GM12865 (cell line): ENCODE results near the gene OTUD3.
"Not testable (repeated sequence)": the region's sequence is repeated elsewhere in the genome, so short reads cannot be mapped to it uniquely, and the experiment has no call there.

Experiments used
- DNase-seq: peaks from one replicate; pipeline ENCODE4 v3.0.0; 2010; ENCODE audit warnings: low read depth
- H3K4me3 ChIP-seq: 2 replicates; pipeline ENCODE4 v1.5.1; 2011; ENCODE audit warnings: mild to moderate bottlenecking, low read depth, low read length, control low read depth
- CTCF ChIP-seq: IDR thresholded peaks from 2 replicates; pipeline ENCODE4 v1.5.1; 2011; ENCODE audit warnings: low read length, control low read depth, low read depth, inconsistent platforms; ENCODE audit not compliant: insufficient read depth; ENCODE audit errors: missing control alignments

The OTUD3 gene

GRCh38 chr1:19922015-19922688 is 40.0 kb downstream of the OTUD3 start:
- no peak overlapping the region for H3K4me3 ChIP-seq
- no peak for DNase-seq
- no peak for TF ChIP-seq CTCF

GRCh38 chr1:19923137-19923952 is 41.1 kb downstream of the OTUD3 start, which contains the start of gene PLA2G2E:
Gene PLA2G2E, minus strand, starts transcription at chr1:19923617. Its CDS starts 58 bp downstream, at chr1:19923559.
- no peak within 1 kb of the TSS for H3K4me3 ChIP-seq
- DNase-seq: no peak
- TF ChIP-seq CTCF: no peak

DNA sequence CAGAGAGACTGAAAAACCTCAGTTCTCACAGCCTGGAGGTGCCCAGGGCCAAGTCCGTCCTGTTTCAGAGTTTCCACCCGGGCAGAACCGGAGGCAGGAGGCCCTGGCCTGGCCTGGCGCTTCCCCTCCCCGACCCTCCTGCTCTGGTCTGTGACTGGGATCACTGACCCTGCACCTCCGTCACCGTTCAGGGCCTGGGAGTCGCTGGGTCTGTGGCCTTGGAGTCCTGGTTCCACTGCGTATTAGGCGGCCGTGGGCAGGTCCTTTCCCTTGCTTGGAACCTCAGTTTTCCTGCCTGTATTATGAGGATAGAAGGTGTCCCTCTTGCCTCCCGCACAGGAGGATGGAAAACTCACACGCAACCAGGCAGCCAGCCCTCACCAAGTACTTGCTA is 41.8 kb downstream of the OTUD3 start:
- no peak for TF ChIP-seq CTCF
- H3K4me3 ChIP-seq: no peak overlapping the region

DNA sequence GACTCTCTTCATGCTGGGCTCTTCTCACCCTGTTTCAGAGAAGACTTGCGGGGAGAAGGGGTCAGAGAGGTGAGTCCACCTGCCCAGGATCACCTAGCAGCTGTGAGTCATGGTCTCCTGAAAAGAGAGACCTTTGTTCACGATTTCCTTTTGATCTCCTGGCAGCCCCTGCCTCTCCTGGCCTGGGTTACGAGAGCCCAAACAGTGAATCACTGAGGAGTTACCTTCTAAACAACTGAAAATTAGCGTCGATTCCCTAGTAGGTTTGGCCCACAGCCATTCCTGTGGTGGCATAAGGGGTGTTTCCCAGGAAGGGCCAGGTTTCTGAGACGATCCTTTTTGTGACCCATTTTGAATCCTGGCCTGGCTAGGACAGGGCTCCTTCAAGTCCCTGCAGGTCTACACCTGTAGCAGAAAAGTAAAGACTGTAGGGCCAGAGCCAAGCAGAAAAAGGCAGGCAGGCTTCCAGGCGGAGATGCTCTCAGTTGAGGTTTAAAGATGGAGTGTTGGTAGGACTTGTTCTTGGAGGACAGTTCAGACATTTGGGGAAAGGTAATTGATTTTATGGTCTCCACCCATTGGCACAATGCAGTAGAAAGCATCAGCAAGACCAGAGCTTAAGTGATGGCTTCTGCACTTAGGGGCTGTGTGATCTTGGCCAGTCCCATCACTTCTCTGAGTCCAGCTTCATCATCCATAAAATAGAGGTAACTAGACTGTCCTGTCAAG is 43.3 kb downstream of the OTUD3 start:
- H3K4me3 ChIP-seq: no peak overlapping the region
- no peak for TF ChIP-seq CTCF
- no peak for DNase-seq

More for the DNA sequence above, 41.8 kb downstream of the OTUD3 start:
- DNase-seq: no peak

GRCh38 chr1:19926296-19927129 is 44.3 kb downstream of the OTUD3 start:
- no peak for DNase-seq
- TF ChIP-seq CTCF: no peak
- no peak overlapping the region for H3K4me3 ChIP-seq

DNA sequence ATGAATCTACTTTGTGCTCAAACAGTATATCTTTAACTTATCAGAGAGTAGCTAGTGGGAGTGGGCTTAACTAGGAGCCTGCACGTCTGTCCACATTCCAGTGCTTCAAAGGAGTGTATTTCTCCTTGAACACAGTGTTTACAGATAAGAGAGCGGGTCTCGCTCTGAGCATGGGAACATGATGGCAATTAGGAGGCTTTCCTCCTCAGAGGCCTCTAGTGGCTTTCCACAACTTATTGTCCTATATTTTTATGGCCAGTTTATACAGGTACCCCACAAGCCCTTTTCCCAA is 44.9 kb downstream of the OTUD3 start:
- DNase-seq, H3K4me3 ChIP-seq: not testable (repeated sequence)

GRCh38 chr1:19932866-19933265 is 50.7 kb downstream of the OTUD3 start:
- no peak overlapping the region for H3K4me3 ChIP-seq
- no peak for TF ChIP-seq CTCF
- DNase-seq: no peak
